BE2C (cell line): ENCODE measurements around the gene CUEDC2.

Experiments used
- DNase-seq: peaks from one replicate; pipeline ENCODE4 v3.0.0-alpha.2; 2020
- H3K27me3 ChIP-seq: fragments of 250-450 bp; sonication (Bioruptor Pico); 2 replicates; pipeline ENCODE4 v1.5.1; 2020; ENCODE audit warnings: mild to moderate bottlenecking
- H3K36me3 ChIP-seq: fragments of 250-450 bp; sonication (Bioruptor Pico); 2 replicates; pipeline ENCODE4 v1.5.1; 2020; ENCODE audit warnings: mild to moderate bottlenecking
- H3K4me1 ChIP-seq: fragments of 250-450 bp; sonication (Bioruptor Pico); 2 replicates; pipeline ENCODE4 v1.5.1; 2020
- H3K4me3 ChIP-seq: 2 replicates; pipeline ENCODE4 v1.5.1; 2011; ENCODE audit warnings: low read depth, low read length
- H3K9me3 ChIP-seq: fragments of 250-450 bp; sonication (Bioruptor Pico); 2 replicates; pipeline ENCODE4 v1.5.1; 2020
- CTCF ChIP-seq: IDR thresholded peaks from 2 replicates; pipeline ENCODE4 v1.5.1; 2012; ENCODE audit warnings: mild to moderate bottlenecking, low read depth, low read length

Gene CUEDC2

GRCh38 chr10:102395400-102396316 is 36.7 kb downstream of the CUEDC2 start, which contains the start of gene NFKB2:
Gene NFKB2, plus strand, starts transcription at chr10:102395705. Its CDS starts 255 bp downstream, at chr10:102395960.
- no peaks in the 10 kb centered on the region for H3K27me3 ChIP-seq
- TF ChIP-seq CTCF = no peak
- H3K4me1 ChIP-seq = no peaks in the 10 kb centered on the region
- H3K9me3 ChIP-seq = no peaks in the 10 kb centered on the region
- H3K4me3 ChIP-seq = peak within 1 kb of the TSS; percentile 68
- peaks cover 4% of the 10 kb centered on the region; the same call in 1 of the 2 replicates for H3K36me3 ChIP-seq
- peak; percentile 85 for DNase-seq

- H3K9me3 ChIP-seq = no peaks in the 10 kb centered on the region
- no peak for DNase-seq
- H3K4me3 ChIP-seq = peak overlapping the region; percentile 68
- H3K4me1 ChIP-seq = no peaks in the 10 kb centered on the region
- H3K27me3 ChIP-seq = no peaks in the 10 kb centered on the region
- H3K36me3 ChIP-seq = peaks cover under 1% of the 10 kb centered on the region; the same call in 1 of the 2 replicates
- no peak for TF ChIP-seq CTCF
These were observed 37.5 kb downstream of the CUEDC2 start for GRCh38 chr10:102394801-102395399.

GRCh38 chr10:102394079-102394800 is 38.1 kb downstream of the CUEDC2 start:
- Histone ChIP-seq H3K4me3 (peak overlapping the region; percentile 68), H3K4me1 (no peaks in the 10 kb centered on the region), H3K9me3 (no peaks in the 10 kb centered on the region), H3K36me3 (no peaks in the 10 kb centered on the region), H3K27me3 (no peaks in the 10 kb centered on the region)
- DNase-seq = peak; percentile 89
- TF ChIP-seq CTCF = no peak; the same call in 1 of the 2 replicates

GRCh38 chr10:102393411-102394078 is 38.8 kb downstream of the CUEDC2 start:
- DNase-seq = no peak
- TF ChIP-seq CTCF = peak; percentile 78; the same call in 1 of the 2 replicates
- Histone ChIP-seq H3K4me3 (peak overlapping the region; percentile 68), H3K36me3 (no peaks in the 10 kb centered on the region), H3K4me1 (no peaks in the 10 kb centered on the region), H3K27me3 (no peaks in the 10 kb centered on the region), H3K9me3 (no peaks in the 10 kb centered on the region)

GRCh38 chr10:102392306-102392705 is 40.1 kb downstream of the CUEDC2 start:
- no peak for DNase-seq
- Histone ChIP-seq H3K36me3 (no peaks in the 10 kb centered on the region), H3K4me1 (no peaks in the 10 kb centered on the region), H3K9me3 (no peaks in the 10 kb centered on the region), H3K27me3 (no peaks in the 10 kb centered on the region), H3K4me3 (no peak overlapping the region)
- no peak for TF ChIP-seq CTCF
